Endothelial cell of umbilical vein (primary cell): Measurements from ENCODE around the gene RAB10. TPM values are rescaled to one million over a fixed set of nuclear protein-coding genes. Genes with fewer than 3 reads are reported as not detected.
A peak's percentile ranks its signal among the peaks of the same experiment; 100 is the strongest.

Source experiments
- BruUV-seq: library from RNA; stranded (reverse); fragments of 400-500 nt; replicated peaks from 2 replicates; lab custom pipeline; 2021; lab: Mats Ljungman, UMichigan
- CTCF ChIA-PET: fragments of 300-600, 350-600 bp; sonication (Branson Sonifier 250); formaldehyde crosslinking; loops from one replicate; lab custom pipeline; 2021; ENCODE audit warnings: antibody characterized with exemption, inconsistent platforms; lab: Charles Lee
- POLR2A ChIA-PET: fragments of 300-600, 350-600 bp; sonication (Branson Sonifier 250); formaldehyde crosslinking; loops from one replicate; lab custom pipeline; 2021; ENCODE audit warnings: antibody characterized with exemption, inconsistent platforms; lab: Charles Lee
- DNase-seq: peaks from one replicate; pipeline ENCODE4 v3.0.0-alpha.2; 2011; ENCODE audit warnings: low read depth, low spot score
- FAIRE-seq: peaks from 2 replicates; lab custom pipeline; 2011; peaks lifted over from hg19 to GRCh38; lab: Jason Lieb, UNC
- H2AFZ ChIP-seq: 2 replicates; pipeline ENCODE4 v1.6.0; 2012; ENCODE audit warnings: low read depth, low read length, control low read depth, inconsistent platforms
- H3K27ac ChIP-seq: 2 replicates; pipeline ENCODE4 v1.5.1; 2011; ENCODE audit warnings: low read depth, mild to moderate bottlenecking, control low read depth, low read length, moderate library complexity; ENCODE audit not compliant: insufficient read depth
- H3K27me3 ChIP-seq, 2 experiments: 2 replicates each; pipeline versions ENCODE4 v1.6.0 to v1.6.1; 2011; ENCODE audit warnings: low read length in 2 of 2, mixed read lengths in 1 of 2; ENCODE audit not compliant: control insufficient read depth in 2 of 2, insufficient read depth in 2 of 2
- H3K36me3 ChIP-seq, 2 experiments: 2 replicates in 1 of 2; 3 replicates in 1 of 2; pipeline ENCODE4 v1.5.1; 2011; ENCODE audit warnings: low read length in 2 of 2, mild to moderate bottlenecking in 1 of 2, moderate library complexity in 1 of 2; ENCODE audit not compliant: control insufficient read depth in 2 of 2, insufficient read depth in 2 of 2; ENCODE audit errors: extremely low read depth in 1 of 2
- H3K4me1 ChIP-seq: 3 replicates; pipeline ENCODE4 v1.5.1; 2011; ENCODE audit warnings: mild to moderate bottlenecking, low read length; ENCODE audit not compliant: control insufficient read depth, insufficient read depth; ENCODE audit errors: extremely low read depth
- H3K4me2 ChIP-seq: 2 replicates; pipeline ENCODE4 v1.6.1; 2011; ENCODE audit warnings: low read length, control low read depth, mixed read lengths; ENCODE audit not compliant: insufficient read depth
- H3K4me3 ChIP-seq, 3 experiments: fragments of 200-600 bp in 1 of 3; sonication (generic), shearing (Covaris generic) in 1 of 3; replicated peaks in 1 of 3; 2 replicates each; pipeline ENCODE4 v1.5.1; 2011 to 2016; ENCODE audit warnings: control low read depth in 3 of 3, low read length in 3 of 3, mild to moderate bottlenecking in 2 of 3, inconsistent platforms in 1 of 3, low read depth in 1 of 3, moderate library complexity in 1 of 3; ENCODE audit not compliant: insufficient read depth in 1 of 3
- H3K79me2 ChIP-seq: 2 replicates; pipeline ENCODE4 v1.6.0; 2012; ENCODE audit warnings: low read length, inconsistent platforms; ENCODE audit not compliant: control insufficient read depth, insufficient read depth
- H3K9ac ChIP-seq: replicated peaks from 2 replicates; pipeline ENCODE3; 2011; ENCODE audit warnings: low read length, control low read depth; ENCODE audit not compliant: insufficient read depth; ENCODE audit errors: extremely low read depth
- H3K9me1 ChIP-seq: replicated peaks from 3 replicates; pipeline ENCODE4 v1.6.0; 2011; ENCODE audit warnings: mild to moderate bottlenecking, low read length; ENCODE audit not compliant: control insufficient read depth, insufficient read depth; ENCODE audit errors: extremely low read depth
- H3K9me3 ChIP-seq: replicated peaks from 2 replicates; pipeline ENCODE4 v1.5.1; 2012; ENCODE audit warnings: low read length, inconsistent platforms; ENCODE audit not compliant: control insufficient read depth, insufficient read depth
- H4K20me1 ChIP-seq: replicated peaks from 2 replicates; pipeline ENCODE3; 2011; ENCODE audit warnings: mild to moderate bottlenecking, low read length; ENCODE audit not compliant: control insufficient read depth, insufficient read depth; ENCODE audit errors: extremely low read depth
- CTCF ChIP-seq, 2 donors: IDR thresholded peaks; 1 replicate in 1 of 2; 2 replicates in 1 of 2; pipeline ENCODE4 v1.5.1; 2011; ENCODE audit warnings: low read length in 2 of 2, mild to moderate bottlenecking in 2 of 2, moderate library complexity in 2 of 2, control low read depth in 1 of 2, inconsistent platforms in 1 of 2, low read depth in 1 of 2; ENCODE audit not compliant: insufficient read depth in 1 of 2; ENCODE audit errors: extremely low read depth in 1 of 2
- EZH2 ChIP-seq: IDR thresholded peaks from 2 replicates; pipeline ENCODE4 v1.6.1; 2012; ENCODE audit warnings: borderline replicate concordance, low read depth, mild to moderate bottlenecking, moderate library complexity, low read length, inconsistent platforms; ENCODE audit not compliant: severe bottlenecking
- FOS ChIP-seq: IDR thresholded peaks from 2 replicates; pipeline ENCODE4 v1.6.1; 2011; ENCODE audit warnings: mild to moderate bottlenecking, low read length, moderate library complexity, borderline replicate concordance; ENCODE audit not compliant: insufficient read depth
- GATA2 ChIP-seq: IDR thresholded peaks from 2 replicates; pipeline ENCODE4 v1.7.0; 2011; ENCODE audit warnings: low read depth, mild to moderate bottlenecking, moderate library complexity, mixed read lengths, low read length; ENCODE audit not compliant: insufficient read length, insufficient read depth
- MAX ChIP-seq: IDR thresholded peaks from 2 replicates; pipeline ENCODE4 v1.6.1; 2011; ENCODE audit not compliant: insufficient read depth, insufficient read length
- POLR2AphosphoS5 ChIP-seq: IDR thresholded peaks from 2 replicates; pipeline ENCODE4 v1.6.1; 2012; ENCODE audit warnings: low read depth, mild to moderate bottlenecking, control low read depth, low read length, moderate library complexity; ENCODE audit not compliant: insufficient read depth
- dilution Hi-C: fragments of 300-500 bp; cut with MboI; formaldehyde crosslinking; loops from one replicate; pipeline ENCODE4 v1.15.0; 2019; ENCODE audit warnings: low sequenced_read_pairs; ENCODE audit not compliant: extremely low pct_ligation_motif_present
- intact Hi-C: fragments of 100-400 bp; cut with micrococcal nuclease; formaldehyde crosslinking; loops from one replicate; pipeline ENCODE4 v1.10.0; 2022
- polyA plus RNA-seq, 4 experiments: library from polyadenylated mRNA; depleted of rRNA in 3 of 4; stranded (reverse) in 3 of 4; unstranded in 1 of 4; fragments of >200 nt; gene quantifications; 2 replicates each; pipeline versions ENCODE4 v1.2.1 to v1.2.3, GENCODE V29; 2011 to 2012; ENCODE audit warnings: missing spikeins in 1 of 4
- total RNA-seq: library from RNA; stranded (reverse); gene quantifications from 2 replicates; pipeline ENCODE4 v1.2.3, GENCODE V29; 2021

Gene RAB10
- total and polyA plus RNA-seq, 2 donors (not counting 3 experiments of a cell fraction or from before 2014, with no cell fraction given): 45.1 to 104 TPM

GRCh38 chr2:26008851-26009566, 24.9 kb upstream of the RAB10 start:
- Histone ChIP-seq H3K4me1 (peaks cover 20% of the 10 kb centered on the region), H3K9ac (no peak overlapping the region), H3K4me2 (peak overlapping the region; percentile 26), H3K27me3 (no peaks in the 10 kb centered on the region), H3K9me3 (no peaks in the 10 kb centered on the region), H2AFZ (peak overlapping the region; percentile 35), H3K9me1 (no peaks in the 10 kb centered on the region), H3K79me2 (no peaks in the 10 kb centered on the region), H4K20me1 (no peaks in the 10 kb centered on the region), H3K36me3 (no peaks in the 10 kb centered on the region), H3K27ac (no peak overlapping the region), H3K4me3 (no peak overlapping the region)
- FAIRE-seq: peak; percentile 80
- intact Hi-C loops (no loop called here), dilution Hi-C loops (no loop called here)
- no TSS peak for BruUV-seq
- CTCF ChIA-PET: interaction anchor here (0.8 to 0.9 kb wide), 2 partner anchors 9 to 11 kb away, joined by 3 read pairs; no protein-coding TSS in a partner anchor
- POLR2A ChIA-PET: no interaction called here
- TF ChIP-seq EZH2: no peak
- no peak for TF ChIP-seq GATA2
- TF ChIP-seq MAX: no peak
- TF ChIP-seq CTCF (IDR thresholded peaks at IDR 0.05; ENCODE audit: extremely low read depth in 1 of 2, insufficient read depth in 1 of 2, low read depth in 1 of 2, low read length in 2 of 2): no peak
- peak; percentile 46 for TF ChIP-seq POLR2AphosphoS5
- TF ChIP-seq FOS: no peak
- DNase-seq: peak; percentile 64
